ENCODE measurements around the gene PCSK2.

The PCSK2 gene

GRCh38 chr20:17372806-17373440, 146.1 kb downstream of the PCSK2 start:
- TF ChIP-seq, protein P1, sequence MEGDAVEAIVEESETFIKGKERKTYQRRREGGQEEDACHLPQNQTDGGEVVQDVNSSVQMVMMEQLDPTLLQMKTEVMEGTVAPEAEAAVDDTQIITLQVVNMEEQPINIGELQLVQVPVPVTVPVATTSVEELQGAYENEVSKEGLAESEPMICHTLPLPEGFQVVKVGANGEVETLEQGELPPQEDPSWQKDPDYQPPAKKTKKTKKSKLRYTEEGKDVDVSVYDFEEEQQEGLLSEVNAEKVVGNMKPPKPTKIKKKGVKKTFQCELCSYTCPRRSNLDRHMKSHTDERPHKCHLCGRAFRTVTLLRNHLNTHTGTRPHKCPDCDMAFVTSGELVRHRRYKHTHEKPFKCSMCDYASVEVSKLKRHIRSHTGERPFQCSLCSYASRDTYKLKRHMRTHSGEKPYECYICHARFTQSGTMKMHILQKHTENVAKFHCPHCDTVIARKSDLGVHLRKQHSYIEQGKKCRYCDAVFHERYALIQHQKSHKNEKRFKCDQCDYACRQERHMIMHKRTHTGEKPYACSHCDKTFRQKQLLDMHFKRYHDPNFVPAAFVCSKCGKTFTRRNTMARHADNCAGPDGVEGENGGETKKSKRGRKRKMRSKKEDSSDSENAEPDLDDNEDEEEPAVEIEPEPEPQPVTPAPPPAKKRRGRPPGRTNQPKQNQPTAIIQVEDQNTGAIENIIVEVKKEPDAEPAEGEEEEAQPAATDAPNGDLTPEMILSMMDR (IDR thresholded peaks at IDR 0.05; ENCODE audit: borderline replicate concordance, insufficient read depth, low read depth, low read length) = no peak
- H3K4me3 ChIP-seq (ENCODE audit: low read depth, low read length) = no peak overlapping the region

DNA sequence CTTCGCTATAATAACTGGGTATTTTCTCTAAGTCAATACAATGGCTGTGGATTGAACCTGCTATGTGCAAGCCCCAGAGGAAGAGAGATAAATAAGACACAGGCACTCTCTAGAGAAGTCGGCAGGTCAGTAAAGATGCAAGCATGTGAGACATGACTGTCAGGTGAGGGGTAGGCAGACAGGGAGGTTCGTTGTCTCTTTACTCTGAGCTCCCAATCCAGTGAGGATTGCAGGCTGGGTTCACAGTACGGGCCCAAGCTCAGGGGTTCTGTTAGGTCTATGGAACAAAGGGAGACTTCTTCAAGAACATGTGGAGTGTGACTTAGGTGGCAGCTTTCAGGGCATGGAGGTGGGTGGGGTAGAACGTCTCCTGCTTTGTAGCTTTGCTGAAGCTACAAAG, 147.2 kb downstream of the PCSK2 start:
- TF ChIP-seq, protein P1 (IDR thresholded peaks at IDR 0.05; ENCODE audit: borderline replicate concordance, insufficient read depth, low read depth, low read length) = no peak
- H3K4me3 ChIP-seq (ENCODE audit: low read depth, low read length) = no peak overlapping the region

- H3K4me3 ChIP-seq (ENCODE audit: low read depth, low read length) = no peak overlapping the region
- TF ChIP-seq, protein P1 (IDR thresholded peaks at IDR 0.05; ENCODE audit: borderline replicate concordance, insufficient read depth, low read depth, low read length) = no peak
Measured at GRCh38 chr20:17376031-17376430, 149.2 kb downstream of the PCSK2 start.

DNA sequence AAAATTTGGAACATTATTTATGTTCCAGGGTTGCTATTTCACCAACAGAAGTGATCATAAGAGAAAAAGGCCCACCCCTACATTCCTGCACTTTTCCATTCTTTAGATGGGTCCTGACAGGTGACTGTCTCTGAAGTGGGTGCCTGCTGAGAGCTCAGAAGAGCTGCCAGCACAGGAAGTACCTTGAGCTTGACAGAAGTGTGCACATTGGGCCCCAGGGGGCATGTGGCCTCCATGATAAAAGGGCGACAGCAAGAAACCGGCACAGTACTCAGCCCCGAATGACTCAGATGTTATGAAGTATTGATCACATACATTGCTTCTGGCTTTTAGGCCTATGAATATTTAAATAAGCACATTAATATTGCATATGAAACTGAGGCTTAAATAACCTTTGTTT, 150.4 kb downstream of the PCSK2 start:
- TF ChIP-seq, protein P1 (IDR thresholded peaks at IDR 0.05; ENCODE audit: borderline replicate concordance, insufficient read depth, low read depth, low read length) = no peak
- no peak overlapping the region for H3K4me3 ChIP-seq (ENCODE audit: low read depth, low read length)

DNA sequence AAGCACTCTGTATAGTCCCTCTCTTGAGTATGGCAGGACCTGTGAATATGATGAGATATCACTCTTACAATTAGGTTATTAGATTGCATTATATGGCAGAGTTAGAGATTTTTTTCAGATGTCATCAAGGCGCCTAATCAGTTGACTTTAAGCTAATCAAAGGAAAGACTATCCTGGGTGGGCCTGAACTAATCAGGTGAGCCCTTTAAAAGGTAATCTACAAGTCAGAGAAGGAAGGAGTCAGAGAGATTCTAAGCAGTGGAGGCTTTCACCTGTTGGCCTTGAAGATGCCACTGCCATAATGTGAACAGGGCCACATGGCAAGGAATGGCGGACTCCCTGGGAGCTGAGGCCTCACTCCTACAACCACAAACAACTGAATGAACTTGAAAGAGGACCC, 152.8 kb downstream of the PCSK2 start:
- no peak overlapping the region for H3K4me3 ChIP-seq (ENCODE audit: low read depth, low read length)

GRCh38 chr20:17380801-17381200, 154.0 kb downstream of the PCSK2 start:
- H3K4me3 ChIP-seq (ENCODE audit: low read depth, low read length) = no peak overlapping the region
- TF ChIP-seq, protein P1 (IDR thresholded peaks at IDR 0.05; ENCODE audit: borderline replicate concordance, insufficient read depth, low read depth, low read length) = no peak

More for the DNA sequence above, 152.8 kb downstream of the PCSK2 start:
- TF ChIP-seq, protein P1 (IDR thresholded peaks at IDR 0.05; ENCODE audit: borderline replicate concordance, insufficient read depth, low read depth, low read length) = no peak

DNA sequence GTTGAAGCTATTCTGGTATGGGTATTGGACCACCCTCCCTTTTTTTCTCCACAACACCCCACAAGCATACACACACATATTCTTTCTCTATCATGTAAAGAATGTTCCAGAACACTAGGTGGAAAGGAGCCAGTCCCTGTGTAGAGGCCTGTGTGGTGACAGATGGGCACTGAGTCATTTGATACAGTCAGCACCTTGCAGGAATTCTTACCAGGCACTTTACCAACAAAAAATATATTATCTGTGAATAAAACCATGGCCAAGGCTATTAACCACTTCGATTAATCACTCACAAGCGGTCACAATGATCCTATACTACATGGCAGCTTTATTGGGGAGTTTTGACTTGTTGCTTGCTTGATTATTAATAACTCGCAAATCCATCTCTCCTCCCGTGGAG, 154.9 kb downstream of the PCSK2 start:
- TF ChIP-seq, protein P1 (IDR thresholded peaks at IDR 0.05; ENCODE audit: borderline replicate concordance, insufficient read depth, low read depth, low read length) = no peak
- H3K4me3 ChIP-seq (ENCODE audit: low read depth, low read length) = no peak overlapping the region
